ENCODE results near the gene CROCC2. TPM values are rescaled to one million over a fixed set of nuclear protein-coding genes. Genes with fewer than 3 reads are reported as not detected.

The CROCC2 gene
- polyA plus RNA-seq, 2 of the 4 experiments (the other 2 are of a cell fraction): not detected

- TF ChIP-seq CTCF (IDR thresholded peaks at IDR 0.05): no peak
- no peak for TF ChIP-seq CHD4 (IDR thresholded peaks at IDR 0.05; ENCODE audit: borderline replicate concordance)
- TF ChIP-seq MYC (IDR thresholded peaks at IDR 0.05; ENCODE audit: borderline replicate concordance, low read length): no peak
- TF ChIP-seq POLR2A (IDR thresholded peaks at IDR 0.05; ENCODE audit: low read length): no peak
Measured at GRCh38 chr2:241035142-241035817, 129.1 kb downstream of the CROCC2 start (continued).

GRCh38 chr2:241035818-241036396, 129.8 kb downstream of the CROCC2 start:
- Histone ChIP-seq H3K4me2 (no peak overlapping the region), H3K27ac (no peak overlapping the region), H3K4me3 (no peak overlapping the region), H3K9me3 (no peaks in the 10 kb centered on the region), H3K4me1 (no peaks in the 10 kb centered on the region)
- FAIRE-seq: no peak
- POLR2A ChIA-PET: no interaction called here
- no peak for ATAC-seq
- TF ChIP-seq BCL3 (IDR thresholded peaks at IDR 0.05) (no peak), HMGXB4 (CRISPR knock-in tag; IDR thresholded peaks at IDR 0.05; ENCODE audit: borderline replicate concordance) (no peak), POLR2A (IDR thresholded peaks at IDR 0.05; ENCODE audit: low read length) (no peak), EHMT2 (IDR thresholded peaks at IDR 0.05; ENCODE audit: low read depth) (no peak), RFX5 (IDR thresholded peaks at IDR 0.05) (no peak), BHLHE40 (IDR thresholded peaks at IDR 0.05; ENCODE audit: low read depth, low read length) (no peak), HDAC2 (IDR thresholded peaks at IDR 0.05) (no peak), RARB (CRISPR knock-in tag; IDR thresholded peaks at IDR 0.05) (no peak), JUN (IDR thresholded peaks at IDR 0.05) (no peak), HOXB5 (CRISPR knock-in tag; IDR thresholded peaks at IDR 0.05) (no peak), FOXS1 (CRISPR knock-in tag; IDR thresholded peaks at IDR 0.05) (no peak), REST (IDR thresholded peaks at IDR 0.05) (no peak)
- 86% methylated on average over 20 of the region's 39 CpGs for WGBS (ENCODE audit: missing lambda C conversion rate)
- no peak for DNase-seq (ENCODE audit: low read depth in 1 of 2, low spot score in 1 of 2)
- CTCF ChIA-PET: no interaction called here
